Mucosa of descending colon (tissue), 3 donors: ENCODE data around the gene TTLL6. TPM values are rescaled to one million over a fixed set of nuclear protein-coding genes. Genes with fewer than 3 reads are reported as not detected.

Experiments used
- ATAC-seq: fragments of 200-7000 bp; cut with Tn5 transposase; one replicate; pipeline ENCODE4 v1.9.1; 2020; ENCODE audit warnings: mild to moderate bottlenecking, moderate library complexity
- DNase-seq, 3 donors: peaks; one replicate each; pipeline ENCODE4 v3.0.0-alpha.2; 2020
- H3K36me3 ChIP-seq: fragments of 200-600 bp; one replicate; pipeline ENCODE4 v1.8.0; 2021; ENCODE audit warnings: low read depth, mild to moderate bottlenecking
- H3K4me1 ChIP-seq: fragments of 200-600 bp; one replicate; pipeline ENCODE4 v1.8.0; 2021; ENCODE audit warnings: low read depth, mild to moderate bottlenecking
- H3K4me3 ChIP-seq: fragments of 200-600 bp; one replicate; pipeline ENCODE4 v1.8.0; 2021; ENCODE audit warnings: mild to moderate bottlenecking
- H3K9me3 ChIP-seq: fragments of 200-600 bp; one replicate; pipeline ENCODE4 v1.8.0; 2021; ENCODE audit warnings: mild to moderate bottlenecking
- CTCF ChIP-seq: fragments of 200-600 bp; IDR thresholded peaks from one replicate; pipeline ENCODE4 v1.8.0; 2022; ENCODE audit warnings: antibody characterized with exemption, mild to moderate bottlenecking
- intact Hi-C, 2 donors: fragments of 100-400 bp; cut with DNase I in 1 of 2; cut with micrococcal nuclease in 1 of 2; formaldehyde crosslinking; loops; one replicate each; pipeline versions ENCODE4 v1.11.0 to v1.11.1; 2022; cut with DNase I, micrococcal nuclease
- total RNA-seq, 3 donors: library from RNA; stranded (reverse); fragmentation: NEBNext Ultra II Directional in 2 of 3; extraction: Animal tissue kit (Norgen Biotek cat#: 25700) in 2 of 3; gene quantifications; one replicate each; pipeline versions ENCODE4 v1.2.1 to v1.2.4, GENCODE V29; 2021 to 2023
- donor health status: DM: no; HTN: no; CAD: no; lungs with moderate emphysema.
- donor health status: DM: no; HTN: no; CAD: no.
- donor health status: DM: no; HTN: yes; CAD: no.

Gene TTLL6
- total RNA-seq, 3 donors from 2014 or later, result 10.7 to 25.1 (median 12.2) TPM

- intact Hi-C loops, result loop anchor here in 1 of 2 donors (5.0 kb wide), 2 partner anchors 64 to 154 kb away; no protein-coding TSS in a partner anchor
- Histone ChIP-seq H3K9me3 (no peaks in the 10 kb centered on the region), H3K4me3 (peak within 1 kb of the TSS; percentile 23), H3K36me3 (no peaks in the 10 kb centered on the region), H3K4me1 (peaks cover 20% of the 10 kb centered on the region)
- peak; percentile 71 for ATAC-seq
- peak; percentile 90 to 92 (median 91) for DNase-seq
- TF ChIP-seq CTCF, result no peak
These were observed 88.5 kb downstream of the TTLL6 start, which contains the start of gene HOXB13 for GRCh38 chr17:48728232-48729231. Gene HOXB13 (minus strand): TSS chr17:48728750. CDS start chr17:48728593, 157 bp downstream.

- DNase-seq (peak in 1 of 3 donors; percentile 40), ATAC-seq (peak; percentile 2)
- TF ChIP-seq CTCF, result no peak
- Histone ChIP-seq H3K4me3 (peak overlapping the region; percentile 23), H3K36me3 (no peaks in the 10 kb centered on the region), H3K9me3 (no peaks in the 10 kb centered on the region), H3K4me1 (peaks cover 20% of the 10 kb centered on the region)
- intact Hi-C loops, result loop anchor here in 1 of 2 donors (5.0 kb wide), 2 partner anchors 65 to 155 kb away; no protein-coding TSS in a partner anchor
These were observed 89.4 kb downstream of the TTLL6 start for GRCh38 chr17:48727415-48728175.

GRCh38 chr17:48726916-48727286 is 90.1 kb downstream of the TTLL6 start:
- Histone ChIP-seq H3K4me1 (peaks cover 20% of the 10 kb centered on the region), H3K4me3 (no peak overlapping the region), H3K9me3 (no peaks in the 10 kb centered on the region), H3K36me3 (no peaks in the 10 kb centered on the region)
- DNase-seq, result peak in 2 of 3 donors; percentile 50 to 62
- ATAC-seq, result peak; percentile 27
- no peak for TF ChIP-seq CTCF
- intact Hi-C loops, result loop anchor here in 1 of 2 donors (5.0 kb wide), 2 partner anchors 65 to 155 kb away; no protein-coding TSS in a partner anchor

GRCh38 chr17:48726114-48726915 is 90.7 kb downstream of the TTLL6 start:
- TF ChIP-seq CTCF, result no peak
- H3K9me3 ChIP-seq, result no peaks in the 10 kb centered on the region
- no peak for DNase-seq
- ATAC-seq, result no peak
- intact Hi-C loops, result loop anchor here in 1 of 2 donors (5.0 kb wide), 2 partner anchors 66 to 156 kb away; no protein-coding TSS in a partner anchor
- no peaks in the 10 kb centered on the region for H3K36me3 ChIP-seq
- no peak overlapping the region for H3K4me3 ChIP-seq
- peaks cover 20% of the 10 kb centered on the region for H3K4me1 ChIP-seq
